T-cell (primary cell): ENCODE measurements around the gene PITHD1. TPM values are rescaled to one million over a fixed set of nuclear protein-coding genes. Genes with fewer than 3 reads are reported as not detected.
"Not testable (repeated sequence)": the region's sequence is repeated elsewhere in the genome, so short reads cannot be mapped to it uniquely, and the experiment has no call there.

Experiments used
- ATAC-seq, 4 experiments: fragments of 200-7000 bp in 3 of 4; fragments of 150-1000 bp in 1 of 4; cut with Tn5 transposase; replicated peaks in 1 of 4; 1 replicate in 3 of 4; 2 replicates in 1 of 4; pipeline ENCODE4 v1.10.0; 2021; ENCODE audit warnings: moderate library complexity in 3 of 4, mild to moderate bottlenecking in 2 of 4, moderate number of reproducible peaks in 1 of 4
- CTCF ChIA-PET, 2 donors: fragments of 300-600 bp; sonication (Branson Sonifier 250); formaldehyde crosslinking; loops; one replicate each; lab custom pipeline; 2022; ENCODE audit warnings: antibody characterized with exemption in 2 of 2; lab: Charles Lee
- POLR2A ChIA-PET, 2 donors: fragments of 300-600 bp; sonication (Branson Sonifier 250); formaldehyde crosslinking; loops; one replicate each; lab custom pipeline; 2022; ENCODE audit warnings: antibody characterized with exemption in 2 of 2; lab: Charles Lee
- DNase-seq, 35 experiments: peaks; one replicate each; pipeline versions ENCODE4 v3.0.0 to v3.0.0-alpha.2; 2013 to 2023
- H3K27ac ChIP-seq: one replicate; pipeline ENCODE4 v1.5.1; 2013; ENCODE audit warnings: low read length
- H3K27me3 ChIP-seq, 2 experiments: replicated peaks in 1 of 2; 1 replicate in 1 of 2; 2 replicates in 1 of 2; pipeline versions ENCODE4 v1.6.1 to v1.7.0; 2013; ENCODE audit warnings: low read length in 1 of 2, mixed read lengths in 1 of 2; ENCODE audit not compliant: control insufficient read depth in 2 of 2, insufficient read depth in 2 of 2; ENCODE audit errors: extremely low read depth in 1 of 2
- H3K36me3 ChIP-seq, 2 donors: 1 replicate in 1 of 2; 2 replicates in 1 of 2; pipeline versions ENCODE4 v1.6.1 to v1.7.0; 2013; ENCODE audit warnings: low read length in 1 of 2; ENCODE audit not compliant: control insufficient read depth in 2 of 2, insufficient read depth in 1 of 2; ENCODE audit errors: extremely low read depth in 1 of 2
- H3K4me1 ChIP-seq, 2 experiments: 1 replicate in 1 of 2; 2 replicates in 1 of 2; pipeline versions ENCODE4 v1.6.1 to v1.7.0; 2013; ENCODE audit warnings: low read length in 2 of 2, mixed read lengths in 1 of 2; ENCODE audit not compliant: insufficient read depth in 2 of 2, control insufficient read depth in 1 of 2; ENCODE audit errors: extremely low read depth in 1 of 2
- H3K4me3 ChIP-seq, 2 donors: 1 replicate in 1 of 2; 2 replicates in 1 of 2; pipeline versions ENCODE4 v1.5.1 to v1.7.0; 2013; ENCODE audit warnings: mild to moderate bottlenecking in 2 of 2, low read length in 1 of 2, moderate library complexity in 1 of 2; ENCODE audit not compliant: control insufficient read depth in 1 of 2; ENCODE audit errors: extremely low read depth in 1 of 2
- H3K9me3 ChIP-seq: 2 replicates; pipeline ENCODE4 v1.7.0; 2013
- H3K27ac Mint-ChIP-seq, 2 donors: one replicate each; pipeline ENCODE4 v1.8.0; 2020 to 2021; ENCODE audit warnings: mild to moderate bottlenecking in 2 of 2, mixed read lengths in 2 of 2
- H3K27me3 Mint-ChIP-seq, 2 donors: one replicate each; pipeline ENCODE4 v1.8.0; 2021 to 2022; ENCODE audit warnings: mixed read lengths in 2 of 2
- H3K36me3 Mint-ChIP-seq: one replicate; pipeline ENCODE4 v1.8.0; 2021; ENCODE audit warnings: mixed read lengths
- H3K4me1 Mint-ChIP-seq, 3 donors: one replicate each; pipeline ENCODE4 v1.8.0; 2020 to 2022; ENCODE audit warnings: mixed read lengths in 3 of 3, mild to moderate bottlenecking in 1 of 3
- H3K4me3 Mint-ChIP-seq, 3 donors: one replicate each; pipeline ENCODE4 v1.8.0; 2020 to 2022; ENCODE audit warnings: mild to moderate bottlenecking in 3 of 3, mixed read lengths in 3 of 3, moderate library complexity in 3 of 3
- H3K9me3 Mint-ChIP-seq, 3 donors: one replicate each; pipeline ENCODE4 v1.8.0; 2020 to 2022; ENCODE audit warnings: mixed read lengths in 3 of 3
- WGBS: methylation state at CpG from one replicate; pipeline ENCODE4 v1.1.5; 2013; ENCODE audit warnings: missing lambda C conversion rate; ENCODE audit not compliant: insufficient coverage; 5-methylcytosine and 5-hydroxymethylcytosine counted together
- total RNA-seq, 35 experiments: library from RNA in 6 of 35; stranded (reverse) in 6 of 35; fragments of 120-200 nt in 1 of 35; gene quantifications; one replicate each; pipeline versions ENCODE4 v1.2.1 to v1.2.4 and lab custom pipeline; 2013 to 2026

Gene PITHD1
- total RNA-seq, 5 donors from 2014 or later (not counting 1 experiment from before 2014, with no cell fraction given), result 60.7 to 87.1 (median 70.8) TPM

DNA sequence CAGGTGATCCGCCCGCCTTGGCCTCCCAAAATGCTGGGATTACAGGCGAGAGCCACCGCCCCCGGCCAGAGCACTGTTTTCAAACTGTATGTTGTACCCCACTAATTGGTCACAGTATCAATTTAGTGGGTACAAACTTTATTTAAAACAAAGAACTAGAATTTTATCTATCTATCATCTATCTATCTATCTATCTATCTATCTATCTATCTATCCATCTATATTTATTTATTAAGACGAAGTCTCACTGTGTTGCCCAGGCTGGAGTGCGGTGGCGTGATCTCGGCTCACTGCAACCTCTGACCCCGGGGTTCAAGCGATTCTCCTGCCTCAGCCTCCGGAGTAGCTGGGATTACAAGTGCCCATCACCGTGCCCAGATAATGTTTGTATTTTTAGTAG, 48.4 kb downstream of the PITHD1 start:
- POLR2A ChIA-PET, result interaction anchor here in 1 of 2 donors (0.6 kb wide), 1 partner anchor 135 kb away, joined by 4 read pairs; the partner anchor contains the start of gene RPL11
- DNase-seq, result not testable (repeated sequence)
- WGBS, result 100% methylated on average over 9 of the region's 13 CpGs

DNA sequence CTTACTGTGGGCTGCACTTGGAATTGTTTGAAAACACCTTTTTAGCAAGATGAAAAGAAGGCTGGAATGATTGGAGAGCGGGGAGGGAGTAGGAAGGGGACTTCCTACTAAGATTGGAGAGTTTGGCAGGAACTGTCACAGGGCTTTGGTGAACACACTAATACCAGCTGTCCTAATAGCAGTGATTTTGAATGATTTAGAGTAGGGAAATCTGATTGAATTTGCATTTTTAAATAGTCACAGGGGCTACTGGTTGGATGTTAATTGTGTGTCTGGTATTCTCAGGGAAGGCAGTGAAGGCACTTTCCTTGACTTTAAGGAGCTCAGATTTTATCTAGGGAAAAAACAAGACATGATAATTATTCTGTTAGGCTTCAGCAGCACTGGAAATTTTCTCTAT, 49.5 kb downstream of the PITHD1 start:
- H3K4me3 ChIP-seq, result no peak overlapping the region
- H3K9me3 ChIP-seq, result no peaks in the 10 kb centered on the region
- peaks cover 5 to 13% of the 10 kb centered on the region in 2 experiments for H3K4me1 ChIP-seq
- H3K27me3 Mint-ChIP-seq, result no peaks in the 10 kb centered on the region
- DNase-seq (no peak), ATAC-seq (no peak)
- no peak overlapping the region for H3K4me3 Mint-ChIP-seq
- H3K36me3 Mint-ChIP-seq, result no peaks in the 10 kb centered on the region
- POLR2A ChIA-PET, result no interaction called here
- no peak overlapping the region for H3K27ac Mint-ChIP-seq
- H3K27ac ChIP-seq, result no peak overlapping the region
- no CpG with 5 or more reads among the region's 1 CpG for WGBS
- H3K4me1 Mint-ChIP-seq, result peaks cover 22 to 27% (median 23%) of the 10 kb centered on the region in 3 donors
- no peaks in the 10 kb centered on the region for H3K27me3 ChIP-seq
- no peaks in the 10 kb centered on the region for H3K9me3 Mint-ChIP-seq
- H3K36me3 ChIP-seq, result no peaks in the 10 kb centered on the region
- CTCF ChIA-PET, result no interaction called here

More for the DNA sequence above, 48.4 kb downstream of the PITHD1 start:
- H3K36me3 Mint-ChIP-seq, H3K36me3 ChIP-seq, H3K9me3 ChIP-seq, H3K4me3 ChIP-seq, CTCF ChIA-PET, H3K27ac ChIP-seq, H3K9me3 Mint-ChIP-seq, ATAC-seq, H3K27me3 ChIP-seq, H3K27me3 Mint-ChIP-seq: not testable (repeated sequence)
- Mint-ChIP-seq H3K4me3 (peak overlapping the region; percentile 93 to 95 (median 94)), H3K4me1 (peaks cover 22 to 32% (median 26%) of the 10 kb centered on the region in 3 donors), H3K27ac (peak overlapping the region in 1 of 2 donors; percentile 97)
- peaks cover 5 to 13% of the 10 kb centered on the region in 2 experiments for H3K4me1 ChIP-seq

DNA sequence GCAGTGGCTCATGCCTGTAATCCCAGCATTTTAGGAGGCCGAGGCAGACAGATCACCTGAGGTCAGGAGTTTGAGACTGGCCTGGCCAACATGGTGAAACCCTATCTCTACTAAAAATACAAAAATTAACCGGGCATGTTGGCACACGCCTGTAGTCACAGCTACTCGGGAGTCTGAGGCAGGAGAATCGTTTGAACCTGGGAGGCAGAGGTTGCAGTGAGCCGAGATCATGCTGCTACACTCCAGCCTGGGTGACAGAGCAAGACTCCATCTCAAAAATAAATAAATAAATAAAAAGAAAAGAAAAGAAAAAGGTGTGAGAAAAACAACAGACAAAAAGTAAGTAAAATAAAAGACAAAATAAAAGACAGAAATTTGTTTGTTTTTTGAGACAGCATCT, 55.9 kb downstream of the PITHD1 start:
- DNase-seq, H3K36me3 ChIP-seq, H3K9me3 ChIP-seq, H3K27ac Mint-ChIP-seq, H3K36me3 Mint-ChIP-seq, ATAC-seq, H3K4me1 ChIP-seq, H3K27me3 ChIP-seq, H3K4me3 ChIP-seq, H3K27ac ChIP-seq, POLR2A ChIA-PET, H3K4me3 Mint-ChIP-seq, H3K9me3 Mint-ChIP-seq, H3K27me3 Mint-ChIP-seq, CTCF ChIA-PET: not testable (repeated sequence)
- peaks cover 5 to 12% (median 11%) of the 10 kb centered on the region in 3 donors for H3K4me1 Mint-ChIP-seq
- WGBS, result 60% methylated on average over 1 of the region's 6 CpGs

- ChIA-PET POLR2A (no interaction called here), CTCF (no interaction called here)
- Mint-ChIP-seq H3K4me1 (peaks cover 5 to 12% (median 11%) of the 10 kb centered on the region in 3 donors), H3K27me3 (peaks cover 0 to 8% of the 10 kb centered on the region in 2 donors), H3K4me3 (no peak overlapping the region), H3K36me3 (no peaks in the 10 kb centered on the region), H3K27ac (no peak overlapping the region), H3K9me3 (no peaks in the 10 kb centered on the region)
- Histone ChIP-seq H3K27me3 (peaks cover 0 to 7% of the 10 kb centered on the region in 2 experiments), H3K4me1 (peaks cover 0 to 8% of the 10 kb centered on the region in 2 experiments), H3K36me3 (no peaks in the 10 kb centered on the region), H3K27ac (no peak overlapping the region), H3K4me3 (no peak overlapping the region), H3K9me3 (no peaks in the 10 kb centered on the region)
- WGBS, result no CpG with 5 or more reads among the region's 3 CpGs
- no peak for ATAC-seq
- DNase-seq, result no peak
Observed at GRCh38 chr1:23836037-23836436, 57.8 kb downstream of the PITHD1 start.

Other genes starting within 250 kb of the PITHD1 start
- gene E2F2, start 247.2 kb upstream of the PITHD1 start, total RNA-seq, result 1 to 10 TPM; 1.7 to 3.1 (median 2.5) TPM
- 10 to 100 TPM; 20.7 to 99.7 (median 81.3) TPM for gene ID3, start 218.9 kb upstream of the PITHD1 start, total RNA-seq
- gene RPL11, start 86.6 kb upstream of the PITHD1 start, total RNA-seq, result 1,000 to 10,000 TPM; 1,758 to 2,043 (median 1,921) TPM
- gene ELOA, start 34.9 kb upstream of the PITHD1 start, total RNA-seq, result 10 to 100 TPM; 26.0 to 32.8 (median 27.6) TPM
- 10 to 100 TPM; 47.8 to 70.9 (median 67.6) TPM for gene LYPLA2, start 12.7 kb downstream of the PITHD1 start, total RNA-seq
- gene GALE, start 22.3 kb downstream of the PITHD1 start, total RNA-seq, result 10 to 100 TPM in 3 of 5 donors, 1 to 10 TPM in 2; 7.5 to 16.5 (median 12.6) TPM
- 10 to 100 TPM; 14.5 to 39.0 (median 32.9) TPM for gene HMGCL, start 47.0 kb downstream of the PITHD1 start, total RNA-seq
- gene FUCA1, start 89.9 kb downstream of the PITHD1 start, total RNA-seq, result 10 to 100 TPM in 3 of 5 donors, 1 to 10 TPM in 2; 5.6 to 11.5 (median 10.7) TPM
- 1 to 10 TPM in 4 of 5 donors, under 1 TPM in 1; 0.67 to 2.1 (median 1.5) TPM for gene CNR2, start 134.9 kb downstream of the PITHD1 start, total RNA-seq
- gene PNRC2, start 181.4 kb downstream of the PITHD1 start, total RNA-seq, result 100 to 1,000 TPM; 135 to 159 (median 139) TPM
- 100 to 1,000 TPM; 145 to 240 (median 153) TPM for gene SRSF10, start 201.9 kb downstream of the PITHD1 start, total RNA-seq